Endodermal cell (in vitro differentiated cells): ENCODE measurements around the gene FBXL17. TPM values are rescaled to one million over a fixed set of nuclear protein-coding genes. Genes with fewer than 3 reads are reported as not detected.

ENCODE experiments used
- DNase-seq: peaks from one replicate; pipeline ENCODE4 v3.0.0-alpha.2; 2017
- H3K27ac ChIP-seq: 2 replicates; pipeline ENCODE4 v1.5.1; 2013; ENCODE audit warnings: mild to moderate bottlenecking, low read depth, low read length, moderate library complexity
- H3K27me3 ChIP-seq: 2 replicates; pipeline ENCODE4 v1.6.1; 2013; ENCODE audit warnings: mild to moderate bottlenecking, low read length, moderate library complexity; ENCODE audit not compliant: insufficient read depth, control insufficient read depth, poor library complexity, severe bottlenecking
- H3K36me3 ChIP-seq: 2 replicates; pipeline ENCODE4 v1.7.0; 2013; ENCODE audit warnings: mild to moderate bottlenecking, low read length, moderate library complexity; ENCODE audit not compliant: control insufficient read depth, insufficient read depth
- H3K4me1 ChIP-seq: one replicate; pipeline ENCODE4 v1.7.0; 2013; ENCODE audit warnings: low read length; ENCODE audit not compliant: control insufficient read depth, insufficient read depth
- H3K4me3 ChIP-seq: 2 replicates; pipeline ENCODE4 v1.5.1; 2013; ENCODE audit warnings: mild to moderate bottlenecking, low read length, moderate library complexity
- H3K9ac ChIP-seq: 2 replicates; pipeline ENCODE4 v1.6.1; 2013; ENCODE audit warnings: mild to moderate bottlenecking, low read length, moderate library complexity; ENCODE audit not compliant: poor library complexity, severe bottlenecking; ENCODE audit errors: extremely low read depth
- H3K9me3 ChIP-seq: 2 replicates; pipeline ENCODE4 v1.6.1; 2013; ENCODE audit warnings: mild to moderate bottlenecking, low read length, moderate library complexity; ENCODE audit not compliant: control insufficient read depth
- H3K27ac Mint-ChIP-seq: 2 replicates; pipeline ENCODE4 v1.8.0; 2020; ENCODE audit warnings: mixed read lengths
- H3K27me3 Mint-ChIP-seq: 2 replicates; pipeline ENCODE4 v1.8.0; 2021; ENCODE audit warnings: mild to moderate bottlenecking, mixed read lengths; ENCODE audit not compliant: insufficient read depth
- H3K36me3 Mint-ChIP-seq: 2 replicates; pipeline ENCODE4 v1.8.0; 2020; ENCODE audit warnings: low read depth, mixed read lengths
- H3K4me1 Mint-ChIP-seq: 2 replicates; pipeline ENCODE4 v1.8.0; 2020; ENCODE audit warnings: mixed read lengths
- H3K4me3 Mint-ChIP-seq: 2 replicates; pipeline ENCODE4 v1.8.0; 2020; ENCODE audit warnings: mild to moderate bottlenecking, moderate library complexity, mixed read lengths
- H3K9me3 Mint-ChIP-seq: 2 replicates; pipeline ENCODE4 v1.8.0; 2020; ENCODE audit warnings: mild to moderate bottlenecking, mixed read lengths
- WGBS, 2 experiments: methylation state at CpG; one replicate each; pipeline versions ENCODE4 v1.1.5 to v1.1.7; 2013; ENCODE audit warnings: missing lambda C conversion rate in 2 of 2, mixed read lengths in 1 of 2; ENCODE audit not compliant: insufficient coverage in 1 of 2, insufficient read length in 1 of 2; 5-methylcytosine and 5-hydroxymethylcytosine counted together
- total RNA-seq, 2 donors: library from RNA; stranded (reverse); fragmentation: NEBNext Ultra II Directional in 1 of 2; extraction: Animal tissue kit (Norgen Biotek cat#: 25700) in 1 of 2; gene quantifications; 2 replicates in 1 of 2; 3 replicates in 1 of 2; pipeline ENCODE4 v1.2.1, GENCODE V29; 2021
- TF ChIP-seq, protein P1 (sequence below): fragments of 200-600 bp; sonication (generic); conservative IDR thresholded peaks from 2 replicates; pipeline ENCODE4 v1.5.0; 2021; ENCODE audit warnings: antibody characterized with exemption, mild to moderate bottlenecking

The FBXL17 gene
- total RNA-seq, 2 donors from 2014 or later: 7.4 to 8.6 TPM

DNA sequence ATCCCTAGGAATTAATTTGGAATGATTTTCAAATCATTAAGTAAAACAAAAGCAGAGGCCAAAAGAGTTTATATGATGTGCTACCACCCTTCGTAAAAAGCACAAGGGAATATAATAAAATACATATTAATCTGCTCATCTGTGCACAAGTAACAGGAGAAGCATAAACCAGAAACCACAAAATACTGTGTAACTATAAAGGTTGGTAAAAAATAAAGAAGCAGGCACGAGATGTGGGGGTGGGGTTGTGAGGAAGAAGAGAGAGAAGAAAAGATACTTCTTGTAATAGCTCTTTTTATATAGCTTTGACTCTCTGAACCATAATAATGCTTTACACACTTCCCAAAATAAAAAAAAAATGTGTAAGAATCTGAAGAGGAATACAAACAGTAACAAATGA is 496.3 kb downstream of the FBXL17 start:
- 100% methylated on average over 1 of the region's 2 CpGs; no CpG with 5 or more reads in 1 of the 2 experiments for WGBS, 2 experiments
- TF ChIP-seq, protein P1, sequence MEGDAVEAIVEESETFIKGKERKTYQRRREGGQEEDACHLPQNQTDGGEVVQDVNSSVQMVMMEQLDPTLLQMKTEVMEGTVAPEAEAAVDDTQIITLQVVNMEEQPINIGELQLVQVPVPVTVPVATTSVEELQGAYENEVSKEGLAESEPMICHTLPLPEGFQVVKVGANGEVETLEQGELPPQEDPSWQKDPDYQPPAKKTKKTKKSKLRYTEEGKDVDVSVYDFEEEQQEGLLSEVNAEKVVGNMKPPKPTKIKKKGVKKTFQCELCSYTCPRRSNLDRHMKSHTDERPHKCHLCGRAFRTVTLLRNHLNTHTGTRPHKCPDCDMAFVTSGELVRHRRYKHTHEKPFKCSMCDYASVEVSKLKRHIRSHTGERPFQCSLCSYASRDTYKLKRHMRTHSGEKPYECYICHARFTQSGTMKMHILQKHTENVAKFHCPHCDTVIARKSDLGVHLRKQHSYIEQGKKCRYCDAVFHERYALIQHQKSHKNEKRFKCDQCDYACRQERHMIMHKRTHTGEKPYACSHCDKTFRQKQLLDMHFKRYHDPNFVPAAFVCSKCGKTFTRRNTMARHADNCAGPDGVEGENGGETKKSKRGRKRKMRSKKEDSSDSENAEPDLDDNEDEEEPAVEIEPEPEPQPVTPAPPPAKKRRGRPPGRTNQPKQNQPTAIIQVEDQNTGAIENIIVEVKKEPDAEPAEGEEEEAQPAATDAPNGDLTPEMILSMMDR: no peak
- H3K4me3 ChIP-seq: no peak overlapping the region
- Mint-ChIP-seq H3K4me3 (no peak overlapping the region), H3K36me3 (no peaks in the 10 kb centered on the region), H3K4me1 (peaks cover 15% of the 10 kb centered on the region), H3K27ac (no peak overlapping the region), H3K27me3 (no peaks in the 10 kb centered on the region), H3K9me3 (no peaks in the 10 kb centered on the region)
- peaks cover 4% of the 10 kb centered on the region for H3K4me1 ChIP-seq
- no peak overlapping the region for H3K9ac ChIP-seq
- H3K9me3 ChIP-seq: no peaks in the 10 kb centered on the region
- no peaks in the 10 kb centered on the region for H3K27me3 ChIP-seq
- DNase-seq: no peak
- no peaks in the 10 kb centered on the region for H3K36me3 ChIP-seq
- H3K27ac ChIP-seq: no peak overlapping the region

GRCh38 chr5:107884871-107885270 is 497.0 kb downstream of the FBXL17 start:
- Mint-ChIP-seq H3K4me3 (no peak overlapping the region), H3K36me3 (no peaks in the 10 kb centered on the region), H3K9me3 (no peaks in the 10 kb centered on the region), H3K4me1 (peaks cover 15% of the 10 kb centered on the region), H3K27ac (no peak overlapping the region), H3K27me3 (no peaks in the 10 kb centered on the region)
- H3K9ac ChIP-seq: no peak overlapping the region
- no peak overlapping the region for H3K27ac ChIP-seq
- no peak for DNase-seq
- no peaks in the 10 kb centered on the region for H3K9me3 ChIP-seq
- H3K36me3 ChIP-seq: no peaks in the 10 kb centered on the region
- TF ChIP-seq, protein P1: no peak
- no peak overlapping the region for H3K4me3 ChIP-seq
- peaks cover 4% of the 10 kb centered on the region for H3K4me1 ChIP-seq
- H3K27me3 ChIP-seq: no peaks in the 10 kb centered on the region
- no CpG with 5 or more reads among the region's 1 CpG for whole genome bisulfite sequencing, 2 experiments

DNA sequence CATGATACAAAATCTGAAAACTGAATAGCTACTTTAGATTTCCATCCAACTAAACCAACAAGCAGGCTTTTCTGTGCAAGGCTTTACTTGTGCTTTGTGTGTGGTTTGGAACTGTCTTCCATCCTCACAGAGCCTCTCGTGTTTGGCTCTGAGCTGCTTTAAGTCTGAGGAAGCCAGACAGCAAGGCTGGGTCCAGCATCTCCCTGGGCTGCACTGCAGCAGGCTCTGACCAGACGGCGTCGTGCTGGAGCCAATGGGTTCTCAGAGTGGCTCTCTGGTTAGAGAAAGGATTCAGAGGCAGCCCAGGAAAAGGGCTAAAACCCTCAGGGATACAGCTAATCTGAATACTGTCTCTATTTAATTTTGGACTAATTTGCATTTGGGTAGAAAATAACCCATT is 503.2 kb downstream of the FBXL17 start:
- H3K9me3 Mint-ChIP-seq: no peaks in the 10 kb centered on the region

More for the DNA sequence above, 503.2 kb downstream of the FBXL17 start:
- Histone ChIP-seq H3K4me1 (peaks cover 5% of the 10 kb centered on the region), H3K27ac (no peak overlapping the region), H3K9ac (no peak overlapping the region), H3K9me3 (no peaks in the 10 kb centered on the region), H3K27me3 (no peaks in the 10 kb centered on the region), H3K36me3 (no peaks in the 10 kb centered on the region), H3K4me3 (no peak overlapping the region)
- Mint-ChIP-seq H3K27ac (no peak overlapping the region), H3K4me3 (no peak overlapping the region), H3K27me3 (no peaks in the 10 kb centered on the region), H3K36me3 (no peaks in the 10 kb centered on the region), H3K4me1 (peaks cover 16% of the 10 kb centered on the region)
- 88 to 96% methylated on average over 3 to 4 of the region's 4 CpGs for WGBS, 2 experiments
- TF ChIP-seq, protein P1: no peak
- no peak for DNase-seq
